Fibroblast of lung (primary cell): ENCODE results near the gene PTPN14. TPM values are rescaled to one million over a fixed set of nuclear protein-coding genes. Genes with fewer than 3 reads are reported as not detected.

Source experiments
- DNase-seq, 2 donors: peaks; one replicate each; pipeline versions ENCODE4 v3.0.0 to v3.0.0-alpha.2; 2010; ENCODE audit warnings: low read depth in 2 of 2
- H2AFZ ChIP-seq: 2 replicates; pipeline ENCODE4 v1.5.1; 2012; ENCODE audit warnings: low read length, control low read depth, inconsistent platforms
- H3K27ac ChIP-seq: 2 replicates; pipeline ENCODE4 v1.5.1; 2011; ENCODE audit warnings: low read length, control low read depth; ENCODE audit not compliant: insufficient read depth
- H3K27me3 ChIP-seq: 2 replicates; pipeline ENCODE4 v1.5.1; 2011; ENCODE audit warnings: mild to moderate bottlenecking, low read length; ENCODE audit not compliant: control insufficient read depth, insufficient read depth
- H3K36me3 ChIP-seq: 2 replicates; pipeline ENCODE4 v1.5.1; 2011; ENCODE audit warnings: low read length; ENCODE audit not compliant: control insufficient read depth, insufficient read depth
- H3K4me1 ChIP-seq: 2 replicates; pipeline ENCODE4 v1.5.1; 2011; ENCODE audit warnings: low read length; ENCODE audit not compliant: control insufficient read depth, insufficient read depth; ENCODE audit errors: extremely low read depth
- H3K4me2 ChIP-seq: 2 replicates; pipeline ENCODE4 v1.5.1; 2011; ENCODE audit warnings: low read length, control low read depth; ENCODE audit not compliant: insufficient read depth; ENCODE audit errors: extremely low read depth
- H3K4me3 ChIP-seq, 4 experiments: fragments of 200-600 bp in 1 of 4; sonication (generic) in 1 of 4; replicated peaks in 1 of 4; 2 replicates each; pipeline ENCODE4 v1.5.1; 2011 to 2016; ENCODE audit warnings: low read length in 4 of 4, low read depth in 3 of 4, mild to moderate bottlenecking in 3 of 4, control low read depth in 2 of 4, inconsistent platforms in 1 of 4, mixed read lengths in 1 of 4; ENCODE audit not compliant: insufficient read depth in 1 of 4; ENCODE audit errors: control extremely low read depth in 1 of 4
- H3K79me2 ChIP-seq: 2 replicates; pipeline ENCODE4 v1.5.1; 2012; ENCODE audit warnings: mild to moderate bottlenecking, low read length, inconsistent platforms; ENCODE audit not compliant: control insufficient read depth, insufficient read depth
- H3K9ac ChIP-seq: 2 replicates; pipeline ENCODE4 v1.5.1; 2011; ENCODE audit warnings: mild to moderate bottlenecking, low read length, control low read depth; ENCODE audit not compliant: insufficient read depth
- H3K9me3 ChIP-seq: 2 replicates; pipeline ENCODE4 v1.5.1; 2012; ENCODE audit warnings: low read depth, low read length; ENCODE audit not compliant: control insufficient read depth, insufficient read depth
- H4K20me1 ChIP-seq: 2 replicates; pipeline ENCODE4 v1.5.1; 2011; ENCODE audit warnings: low read length; ENCODE audit not compliant: control insufficient read depth, insufficient read depth; ENCODE audit errors: extremely low read depth
- CTCF ChIP-seq, 2 donors: IDR thresholded peaks in 1 of 2; conservative IDR thresholded peaks in 1 of 2; 1 replicate in 1 of 2; 2 replicates in 1 of 2; pipeline ENCODE4 v1.5.1; 2011 to 2012; ENCODE audit warnings: low read length in 2 of 2, control low read depth in 1 of 2, inconsistent platforms in 1 of 2, low read depth in 1 of 2, mild to moderate bottlenecking in 1 of 2
- EZH2 ChIP-seq: IDR thresholded peaks from 2 replicates; pipeline ENCODE4 v1.5.1; 2012; ENCODE audit warnings: low read length, control low read depth, mild to moderate bottlenecking; ENCODE audit errors: missing control alignments
- polyA plus RNA-seq, 2 donors: library from polyadenylated mRNA; depleted of rRNA in 1 of 2; stranded (reverse) in 1 of 2; unstranded in 1 of 2; fragments of >200 nt; gene quantifications; 2 replicates each; pipeline ENCODE4 v1.2.1, GENCODE V29; 2011 to 2012; ENCODE audit warnings: missing spikeins in 1 of 2
- total RNA-seq: library from RNA; depleted of rRNA; stranded (reverse); fragments of >200 nt; gene quantifications from 2 replicates; pipeline ENCODE4 v1.2.1, GENCODE V29; 2014

Gene PTPN14
- total and polyA plus RNA-seq, 2 donors (not counting 1 experiment from before 2014, with no cell fraction given), result 38.7 to 56.1 TPM

- H3K27me3 ChIP-seq, result no peaks in the 10 kb centered on the region
- H3K4me2 ChIP-seq, result no peak overlapping the region
- H3K9ac ChIP-seq, result no peak overlapping the region
- H3K27ac ChIP-seq, result no peak overlapping the region
- H3K36me3 ChIP-seq, result peaks cover 7% of the 10 kb centered on the region
- no peaks in the 10 kb centered on the region for H4K20me1 ChIP-seq
- peak; percentile 71 to 93 for DNase-seq
- H3K4me3 ChIP-seq, result no peak overlapping the region
- TF ChIP-seq EZH2 (no peak), CTCF (conservative IDR thresholded peaks at IDR 0.05 in 1 of 2, IDR thresholded peaks at IDR 0.05 in 1 of 2; ENCODE audit: low read depth in 1 of 2, low read length in 2 of 2) (no peak)
- no peaks in the 10 kb centered on the region for H3K9me3 ChIP-seq
- H2AFZ ChIP-seq, result no peak overlapping the region
- H3K79me2 ChIP-seq, result peaks cover 7% of the 10 kb centered on the region
- peaks cover 10% of the 10 kb centered on the region for H3K4me1 ChIP-seq
Measured at GRCh38 chr1:214404154-214404553, 147.2 kb downstream of the PTPN14 start.

- Histone ChIP-seq H3K9ac (no peak overlapping the region), H3K4me2 (no peak overlapping the region), H3K4me3 (no peak overlapping the region), H3K4me1 (peaks cover 10% of the 10 kb centered on the region), H3K27me3 (no peaks in the 10 kb centered on the region), H3K9me3 (no peaks in the 10 kb centered on the region), H3K36me3 (peaks cover 9% of the 10 kb centered on the region), H3K27ac (no peak overlapping the region), H3K79me2 (peaks cover 7% of the 10 kb centered on the region), H4K20me1 (no peaks in the 10 kb centered on the region), H2AFZ (no peak overlapping the region)
- DNase-seq, result peak in 1 of 2 donors; percentile 68
- TF ChIP-seq EZH2 (no peak), CTCF (conservative IDR thresholded peaks at IDR 0.05 in 1 of 2, IDR thresholded peaks at IDR 0.05 in 1 of 2; ENCODE audit: low read depth in 1 of 2, low read length in 2 of 2) (no peak)
Measured at GRCh38 chr1:214403431-214403830, 148.0 kb downstream of the PTPN14 start.

GRCh38 chr1:214402613-214403083 lies 148.8 kb downstream of the PTPN14 start:
- DNase-seq, result peak in 1 of 2 donors; percentile 38
- no peak overlapping the region for H3K4me3 ChIP-seq
- H3K4me1 ChIP-seq, result peaks cover 10% of the 10 kb centered on the region
- no peak overlapping the region for H3K9ac ChIP-seq
- H2AFZ ChIP-seq, result no peak overlapping the region
- no peaks in the 10 kb centered on the region for H4K20me1 ChIP-seq
- H3K4me2 ChIP-seq, result no peak overlapping the region
- no peak for TF ChIP-seq EZH2
- TF ChIP-seq CTCF (conservative IDR thresholded peaks at IDR 0.05 in 1 of 2, IDR thresholded peaks at IDR 0.05 in 1 of 2; ENCODE audit: low read depth in 1 of 2, low read length in 2 of 2), result no peak
- no peak overlapping the region for H3K27ac ChIP-seq
- peaks cover 7% of the 10 kb centered on the region for H3K79me2 ChIP-seq
- no peaks in the 10 kb centered on the region for H3K9me3 ChIP-seq
- H3K27me3 ChIP-seq, result no peaks in the 10 kb centered on the region
- H3K36me3 ChIP-seq, result peaks cover 13% of the 10 kb centered on the region
